Neural cell (in vitro differentiated cells): ENCODE data around the gene HNRNPM. TPM values are rescaled to one million over a fixed set of nuclear protein-coding genes. Genes with fewer than 3 reads are reported as not detected.
"Not testable (repeated sequence)": the region's sequence is repeated elsewhere in the genome, so short reads cannot be mapped to it uniquely, and the experiment has no call there.

Source experiments
- H2AFZ ChIP-seq: fragments of 200-600, 300-800 bp; sonication (generic), shearing (Covaris generic); 2 replicates; pipeline ENCODE4 v1.6.0; 2014; ENCODE audit warnings: low read depth, mild to moderate bottlenecking, antibody characterized with exemption, low read length, moderate library complexity
- H3F3A ChIP-seq: fragments of 200-600 bp; shearing (Covaris generic); 2 replicates; pipeline ENCODE4 v1.6.1; 2016; ENCODE audit warnings: mild to moderate bottlenecking, moderate library complexity, mixed read lengths, antibody characterized with exemption, low read length; ENCODE audit not compliant: insufficient read depth, poor library complexity, severe bottlenecking
- H3K27ac ChIP-seq: fragments of 200-600, 300-800 bp; sonication (generic), shearing (Covaris generic); 2 replicates; pipeline ENCODE4 v1.5.1; 2014; ENCODE audit warnings: mild to moderate bottlenecking, low read length, moderate library complexity
- H3K27me3 ChIP-seq: fragments of 300-800, 200-600 bp; sonication (generic), shearing (Covaris generic); 2 replicates; pipeline ENCODE4 v1.6.0; 2014; ENCODE audit warnings: mild to moderate bottlenecking, low read depth, low read length, moderate library complexity; ENCODE audit not compliant: insufficient read depth
- H3K36me3 ChIP-seq: fragments of 300-800, 200-600 bp; sonication (generic), shearing (Covaris generic); 2 replicates; pipeline ENCODE4 v1.5.1; 2014; ENCODE audit warnings: mild to moderate bottlenecking, antibody characterized with exemption, low read length, moderate library complexity; ENCODE audit not compliant: insufficient read depth
- H3K4me2 ChIP-seq: fragments of 300-800, 200-600 bp; sonication (generic), shearing (Covaris generic); 2 replicates; pipeline ENCODE4 v1.6.0; 2014; ENCODE audit warnings: mild to moderate bottlenecking, low read length
- H3K4me3 ChIP-seq: fragments of 300-800, 200-600 bp; sonication (generic), shearing (Covaris generic); 2 replicates; pipeline ENCODE4 v1.5.1; 2014; ENCODE audit warnings: mild to moderate bottlenecking, low read length, moderate library complexity
- H3K79me2 ChIP-seq: fragments of 200-600 bp; shearing (Covaris generic); replicated peaks from 2 replicates; pipeline ENCODE4 v1.6.0; 2014; ENCODE audit warnings: mild to moderate bottlenecking, low read length, moderate library complexity; ENCODE audit not compliant: insufficient read depth
- H3K9ac ChIP-seq: fragments of 300-800, 200-600 bp; sonication (generic), shearing (Covaris generic); 2 replicates; pipeline ENCODE4 v1.6.1; 2016; ENCODE audit warnings: mild to moderate bottlenecking, low read length, mixed read lengths
- H3K9me2 ChIP-seq: fragments of 200-600 bp; shearing (Covaris generic); 2 replicates; pipeline ENCODE4 v1.6.1; 2016; ENCODE audit warnings: mild to moderate bottlenecking, low read length, mixed read lengths; ENCODE audit not compliant: insufficient read depth
- H3K9me3 ChIP-seq: fragments of 200-600, 300-800 bp; sonication (generic), shearing (Covaris generic); 2 replicates; pipeline ENCODE4 v1.6.1; 2016; ENCODE audit warnings: mild to moderate bottlenecking, mixed run types, low read length, moderate library complexity, mixed read lengths
- H4K20me1 ChIP-seq: fragments of 200-600 bp; shearing (Covaris generic); 2 replicates; pipeline ENCODE4 v1.6.1; 2016; ENCODE audit warnings: mild to moderate bottlenecking, mixed run types; ENCODE audit not compliant: insufficient read depth
- EP300 ChIP-seq: fragments of 450-650 bp; conservative IDR thresholded peaks from 2 replicates; pipeline ENCODE4 v1.6.1; 2014; ENCODE audit warnings: antibody characterized with exemption, mild to moderate bottlenecking, moderate library complexity; ENCODE audit not compliant: poor library complexity, severe bottlenecking
- MXI1 ChIP-seq: fragments of 450-650 bp; conservative IDR thresholded peaks from 2 replicates; pipeline ENCODE4 v1.6.1; 2014; ENCODE audit warnings: antibody characterized with exemption, mild to moderate bottlenecking; ENCODE audit not compliant: poor library complexity, severe bottlenecking
- RAD21 ChIP-seq: fragments of 450-650 bp; conservative IDR thresholded peaks from 2 replicates; pipeline ENCODE4 v1.6.1; 2014; ENCODE audit warnings: antibody characterized with exemption, mild to moderate bottlenecking, moderate library complexity
- REST ChIP-seq: IDR thresholded peaks from 2 replicates; pipeline ENCODE4 v1.6.1; 2012; ENCODE audit warnings: borderline replicate concordance
- SMC3 ChIP-seq: fragments of 450-650 bp; conservative IDR thresholded peaks from 2 replicates; pipeline ENCODE4 v1.6.1; 2014; ENCODE audit warnings: antibody characterized with exemption, mild to moderate bottlenecking, moderate library complexity; ENCODE audit not compliant: poor library complexity
- TAF1 ChIP-seq: IDR thresholded peaks from 2 replicates; pipeline ENCODE4 v1.6.1; 2012; ENCODE audit warnings: low read depth
- polyA plus RNA-seq: library from polyadenylated mRNA; depleted of rRNA; stranded (reverse); fragments of >200 nt; gene quantifications from 2 replicates; pipeline ENCODE4 v1.2.3, GENCODE V29; 2014

Gene HNRNPM
- polyA plus RNA-seq, 1 donor from 2014 or later: 91.7 TPM

- H3F3A ChIP-seq: no peaks in the 10 kb centered on the region
- no peaks in the 10 kb centered on the region for H3K79me2 ChIP-seq
- no peak overlapping the region for H3K4me3 ChIP-seq
- H3K9me2 ChIP-seq: no peaks in the 10 kb centered on the region
- H2AFZ ChIP-seq: no peak overlapping the region
- no peak overlapping the region for H3K9ac ChIP-seq
- H3K27me3 ChIP-seq: no peaks in the 10 kb centered on the region
- H3K9me3 ChIP-seq: no peaks in the 10 kb centered on the region
- H4K20me1 ChIP-seq: no peaks in the 10 kb centered on the region
- no peak overlapping the region for H3K4me2 ChIP-seq
- no peak overlapping the region for H3K27ac ChIP-seq
- TF ChIP-seq REST (no peak), EP300 (no peak), RAD21 (no peak), TAF1 (no peak), MXI1 (no peak)
- no peaks in the 10 kb centered on the region for H3K36me3 ChIP-seq
These were observed 23.0 kb upstream of the HNRNPM start for GRCh38 chr19:8421484-8422461.

- no peak overlapping the region for H3K27ac ChIP-seq
- H3K9ac ChIP-seq: no peak overlapping the region
These were observed 21.0 kb upstream of the HNRNPM start for GRCh38 chr19:8423817-8424223.

GRCh38 chr19:8425331-8425730, 19.4 kb upstream of the HNRNPM start:
- H4K20me1 ChIP-seq, H3K4me3 ChIP-seq, H3K4me2 ChIP-seq, H3F3A ChIP-seq, H3K9ac ChIP-seq, H3K27ac ChIP-seq, H3K27me3 ChIP-seq, H2AFZ ChIP-seq, H3K9me2 ChIP-seq, H3K36me3 ChIP-seq, H3K9me3 ChIP-seq, H3K79me2 ChIP-seq: not testable (repeated sequence)

More at GRCh38 chr19:8423817-8424223, 21.0 kb upstream of the HNRNPM start:
- no peaks in the 10 kb centered on the region for H4K20me1 ChIP-seq
- H3K4me2 ChIP-seq: no peak overlapping the region
- H3F3A ChIP-seq: no peaks in the 10 kb centered on the region
- H3K27me3 ChIP-seq: no peaks in the 10 kb centered on the region
- TF ChIP-seq TAF1 (no peak), SMC3 (no peak), MXI1 (no peak), EP300 (no peak)
- H3K9me3 ChIP-seq: no peaks in the 10 kb centered on the region
- H2AFZ ChIP-seq: no peak overlapping the region
- H3K4me3 ChIP-seq: no peak overlapping the region
- H3K9me2 ChIP-seq: no peaks in the 10 kb centered on the region
- H3K79me2 ChIP-seq: no peaks in the 10 kb centered on the region
- no peaks in the 10 kb centered on the region for H3K36me3 ChIP-seq
